Measurements from ENCODE around the gene ADTRP. TPM values are rescaled to one million over a fixed set of nuclear protein-coding genes. Genes with fewer than 3 reads are reported as not detected.

Gene ADTRP
- total RNA-seq, 4 donors from 2014 or later = 119 to 199 (median 181) TPM

DNA sequence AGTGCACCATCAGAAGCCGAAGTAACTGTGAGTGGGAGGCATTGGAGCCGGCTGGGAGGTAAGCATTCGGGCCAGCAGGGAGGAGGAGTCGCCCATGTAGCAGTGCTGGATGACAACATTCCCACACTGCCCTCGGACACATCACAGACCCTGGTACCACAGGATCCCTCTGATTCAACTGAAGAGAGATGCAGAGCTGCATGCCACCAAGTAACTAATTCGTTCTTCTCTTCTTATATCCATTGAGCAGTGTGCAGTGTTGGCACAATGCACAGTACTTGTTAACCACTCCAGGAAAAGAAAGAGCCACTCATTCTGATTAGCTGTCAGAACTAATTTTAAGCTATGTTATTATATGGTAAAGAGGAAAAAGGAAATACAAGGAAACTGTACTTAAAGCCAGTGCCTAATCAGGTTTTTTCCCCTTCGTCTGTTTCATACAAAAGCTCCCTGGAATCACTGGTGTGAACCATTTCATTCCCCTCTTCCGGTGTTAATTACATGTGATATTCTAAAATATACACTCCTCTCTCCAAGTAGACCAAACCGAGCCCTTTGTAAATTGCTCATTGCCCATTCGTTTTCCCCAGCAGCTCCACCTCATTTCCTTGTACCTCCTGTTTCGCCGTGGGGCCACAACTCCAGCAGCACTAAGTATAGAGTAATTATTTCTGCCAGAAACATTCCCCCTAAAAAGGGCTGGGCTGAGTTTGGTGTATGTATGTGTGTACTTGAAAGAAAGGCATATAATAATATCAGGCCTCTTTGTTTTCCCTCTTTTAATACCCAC is 32.4 kb upstream of the ADTRP start:
- TF ChIP-seq, protein P1, sequence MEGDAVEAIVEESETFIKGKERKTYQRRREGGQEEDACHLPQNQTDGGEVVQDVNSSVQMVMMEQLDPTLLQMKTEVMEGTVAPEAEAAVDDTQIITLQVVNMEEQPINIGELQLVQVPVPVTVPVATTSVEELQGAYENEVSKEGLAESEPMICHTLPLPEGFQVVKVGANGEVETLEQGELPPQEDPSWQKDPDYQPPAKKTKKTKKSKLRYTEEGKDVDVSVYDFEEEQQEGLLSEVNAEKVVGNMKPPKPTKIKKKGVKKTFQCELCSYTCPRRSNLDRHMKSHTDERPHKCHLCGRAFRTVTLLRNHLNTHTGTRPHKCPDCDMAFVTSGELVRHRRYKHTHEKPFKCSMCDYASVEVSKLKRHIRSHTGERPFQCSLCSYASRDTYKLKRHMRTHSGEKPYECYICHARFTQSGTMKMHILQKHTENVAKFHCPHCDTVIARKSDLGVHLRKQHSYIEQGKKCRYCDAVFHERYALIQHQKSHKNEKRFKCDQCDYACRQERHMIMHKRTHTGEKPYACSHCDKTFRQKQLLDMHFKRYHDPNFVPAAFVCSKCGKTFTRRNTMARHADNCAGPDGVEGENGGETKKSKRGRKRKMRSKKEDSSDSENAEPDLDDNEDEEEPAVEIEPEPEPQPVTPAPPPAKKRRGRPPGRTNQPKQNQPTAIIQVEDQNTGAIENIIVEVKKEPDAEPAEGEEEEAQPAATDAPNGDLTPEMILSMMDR (IDR thresholded peaks at IDR 0.05) = no peak
- TF ChIP-seq POLR2AphosphoS5 (IDR thresholded peaks at IDR 0.05) (no peak), EP300 (IDR thresholded peaks at IDR 0.05; ENCODE audit: low read depth) (no peak), POLR2A (IDR thresholded peaks at IDR 0.05) (no peak)
- Histone ChIP-seq H3K4me3 (no peak overlapping the region), H3K9me3 (no peaks in the 10 kb centered on the region), H3K27ac (peak overlapping the region in 3 of 4 donors; percentile 59 to 80 (median 69)), H3K4me1 (peaks cover 8 to 28% (median 17%) of the 10 kb centered on the region in 4 donors), H3K36me3 (no peaks in the 10 kb centered on the region), H3K27me3 (no peaks in the 10 kb centered on the region)
- DNase-seq = no peak
- in situ Hi-C loops (cut with MboI; ENCODE audit: low pct_ligation_motif_present in 1 of 4, low pct_unique_long_range_greater_than_20kb in 1 of 4, low sequenced_read_pairs in 3 of 4) (no loop called here), intact Hi-C loops (cut with DNase I; ENCODE audit: low total_unique reads) (no loop called here)
- WGBS, 2 donors (ENCODE audit: low coverage in 1 of 2) = 75 to 77% methylated on average over 8 to 12 of the region's 12 CpGs

DNA sequence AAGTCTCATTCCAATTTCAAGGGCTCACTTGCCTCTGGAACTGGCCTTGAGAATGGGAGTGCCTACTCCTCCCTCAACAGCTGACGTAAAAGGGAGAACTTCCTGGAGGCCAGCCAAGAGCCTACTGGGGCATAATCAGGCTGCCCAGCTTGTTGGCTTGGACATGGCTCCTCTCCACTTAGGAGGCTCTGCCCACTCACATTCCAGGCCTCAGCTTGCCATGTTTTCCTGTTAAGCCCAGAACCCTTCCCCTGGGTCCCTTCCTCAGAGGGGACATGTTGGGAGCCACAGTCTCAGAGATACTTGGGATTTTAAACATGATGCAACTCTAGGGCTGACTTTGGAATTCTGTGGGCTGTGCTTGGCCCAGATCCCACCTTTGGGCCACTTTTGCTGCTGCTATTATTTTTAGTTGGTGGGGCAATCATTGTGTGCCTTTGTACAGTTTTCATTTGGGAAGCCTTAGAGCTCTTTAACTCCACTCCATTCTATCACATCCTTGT is 31.5 kb upstream of the ADTRP start:
- peaks cover 8 to 27% (median 16%) of the 10 kb centered on the region in 4 donors for H3K4me1 ChIP-seq
- no peak overlapping the region for H3K4me3 ChIP-seq
- in situ Hi-C loops (cut with MboI; ENCODE audit: low pct_ligation_motif_present in 1 of 4, low pct_unique_long_range_greater_than_20kb in 1 of 4, low sequenced_read_pairs in 3 of 4) = no loop called here
- TF ChIP-seq EP300 (IDR thresholded peaks at IDR 0.05; ENCODE audit: low read depth) (no peak), POLR2A (IDR thresholded peaks at IDR 0.05) (no peak), POLR2AphosphoS5 (IDR thresholded peaks at IDR 0.05) (peak in 2 of 3 donors; percentile 49 to 74)
- TF ChIP-seq, protein P1 (IDR thresholded peaks at IDR 0.05) = no peak
- DNase-seq = peak; percentile 91
- no peaks in the 10 kb centered on the region for H3K9me3 ChIP-seq
- no peaks in the 10 kb centered on the region for H3K27me3 ChIP-seq
- H3K36me3 ChIP-seq = no peaks in the 10 kb centered on the region
- intact Hi-C loops (cut with DNase I; ENCODE audit: low total_unique reads) = no loop called here
- peak overlapping the region; percentile 59 to 80 (median 72) for H3K27ac ChIP-seq
- 19% methylated on average over 1 of the region's 1 CpG; no CpG with 5 or more reads in 1 of the 2 donors for whole genome bisulfite sequencing, 2 donors (ENCODE audit: low coverage in 1 of 2)

DNA sequence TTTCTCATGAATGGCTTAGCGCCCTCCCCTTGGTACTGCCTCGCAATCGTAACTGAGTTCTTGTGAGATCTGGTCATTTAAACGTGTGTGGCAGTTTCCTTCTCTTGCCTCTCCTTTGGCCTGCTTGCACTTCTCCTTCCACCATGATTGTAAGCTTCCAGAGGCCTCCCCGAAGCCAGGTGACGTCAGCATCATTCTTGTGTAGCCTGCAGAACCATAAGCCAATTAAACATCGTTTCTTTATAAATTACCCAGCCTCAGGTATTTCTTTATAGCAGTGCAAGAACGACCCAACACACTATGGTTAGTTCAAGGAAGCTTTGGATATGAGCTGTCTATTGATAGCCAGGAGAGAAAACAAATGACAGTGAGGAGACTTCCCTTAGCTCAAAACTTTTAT is 29.5 kb upstream of the ADTRP start:
- H3K27ac ChIP-seq = no peak overlapping the region
- H3K9me3 ChIP-seq = no peaks in the 10 kb centered on the region
- H3K36me3 ChIP-seq = no peaks in the 10 kb centered on the region
- TF ChIP-seq EP300 (IDR thresholded peaks at IDR 0.05; ENCODE audit: low read depth) = no peak
- TF ChIP-seq POLR2AphosphoS5 (IDR thresholded peaks at IDR 0.05) = no peak
- TF ChIP-seq, protein P1 (IDR thresholded peaks at IDR 0.05) = no peak
- no peak for TF ChIP-seq POLR2A (IDR thresholded peaks at IDR 0.05)
- intact Hi-C loops (cut with DNase I; ENCODE audit: low total_unique reads) = no loop called here
- H3K4me1 ChIP-seq = peaks cover 8 to 42% (median 27%) of the 10 kb centered on the region in 4 donors
- WGBS, 2 donors (ENCODE audit: low coverage in 1 of 2) = 67 to 86% methylated on average over 4 to 8 of the region's 8 CpGs
- DNase-seq = no peak
- no peaks in the 10 kb centered on the region for H3K27me3 ChIP-seq
- in situ Hi-C loops (cut with MboI; ENCODE audit: low pct_ligation_motif_present in 1 of 4, low pct_unique_long_range_greater_than_20kb in 1 of 4, low sequenced_read_pairs in 3 of 4) = no loop called here
- no peak overlapping the region for H3K4me3 ChIP-seq

DNA sequence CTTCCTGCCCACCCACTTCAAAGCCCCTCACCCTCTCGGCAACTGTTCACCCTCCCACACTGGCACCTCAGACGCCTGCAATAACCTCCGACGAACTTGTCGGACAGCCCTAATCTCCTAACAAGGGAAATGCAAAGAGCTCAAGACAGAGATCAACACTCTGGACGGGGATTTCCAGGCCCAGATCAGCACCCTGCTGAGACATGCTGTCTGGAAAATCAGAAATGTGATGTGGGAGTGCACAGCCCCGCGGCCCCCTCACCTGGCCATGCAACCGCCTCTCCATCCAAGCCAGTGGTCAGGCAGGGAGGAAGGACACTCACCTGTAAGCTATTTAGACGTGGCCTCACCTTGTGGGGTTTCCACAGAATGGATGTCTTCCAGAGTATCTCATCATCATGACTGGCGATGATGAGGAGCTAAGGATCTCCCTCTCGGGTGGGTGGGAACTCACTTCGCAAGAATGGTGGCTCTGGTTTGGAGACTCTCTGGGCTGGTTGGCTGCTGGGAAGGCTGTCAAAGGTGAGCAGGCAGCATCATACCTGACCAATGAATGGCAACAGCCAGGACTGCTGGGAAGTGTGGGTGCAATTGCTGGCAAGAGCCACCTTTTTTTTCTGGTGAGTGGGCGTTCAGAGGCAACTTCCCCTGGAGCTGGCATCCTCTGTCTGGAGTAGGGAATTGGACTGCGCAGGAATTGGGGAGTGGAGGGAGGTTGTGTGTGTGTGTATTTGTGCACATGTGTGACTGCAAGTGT is 28.1 kb upstream of the ADTRP start:
- H3K4me1 ChIP-seq = peaks cover 8 to 55% (median 27%) of the 10 kb centered on the region in 4 donors

More for the DNA sequence above, 28.1 kb upstream of the ADTRP start:
- DNase-seq = no peak
- no peaks in the 10 kb centered on the region for H3K36me3 ChIP-seq
- no peaks in the 10 kb centered on the region for H3K27me3 ChIP-seq
- no peak overlapping the region for H3K4me3 ChIP-seq
- in situ Hi-C loops (cut with MboI; ENCODE audit: low pct_ligation_motif_present in 1 of 4, low pct_unique_long_range_greater_than_20kb in 1 of 4, low sequenced_read_pairs in 3 of 4) (no loop called here), intact Hi-C loops (cut with DNase I; ENCODE audit: low total_unique reads) (no loop called here)
- TF ChIP-seq, protein P1 (IDR thresholded peaks at IDR 0.05) = no peak
- TF ChIP-seq POLR2A (IDR thresholded peaks at IDR 0.05) = no peak
- no peak for TF ChIP-seq EP300 (IDR thresholded peaks at IDR 0.05; ENCODE audit: low read depth)
- TF ChIP-seq POLR2AphosphoS5 (IDR thresholded peaks at IDR 0.05) = no peak
- H3K27ac ChIP-seq = no peak overlapping the region
- H3K9me3 ChIP-seq = no peaks in the 10 kb centered on the region
- WGBS, 2 donors (ENCODE audit: low coverage in 1 of 2) = 77 to 79% methylated on average over 5 to 14 of the region's 15 CpGs
